ENCODE results near the gene NKAIN1. TPM values are rescaled to one million over a fixed set of nuclear protein-coding genes. Genes with fewer than 3 reads are reported as not detected.
A peak's percentile ranks its signal among the peaks of the same experiment; 100 is the strongest.

The NKAIN1 gene
- total RNA-seq, 1 donor from 2014 or later: not detected

- no peak overlapping the region for H3K27ac ChIP-seq (ENCODE audit: low read depth, low read length)
- peaks cover 12 to 25% (median 16%) of the 10 kb centered on the region in 3 donors for H3K27me3 ChIP-seq (ENCODE audit: control insufficient read depth in 3 of 3, insufficient read depth in 3 of 3, low read length in 3 of 3)
- H3K36me3 ChIP-seq (ENCODE audit: control insufficient read depth in 3 of 3, insufficient read depth in 3 of 3, low read length in 3 of 3): no peaks in the 10 kb centered on the region
- peak overlapping the region in 2 of 3 donors; percentile 56 to 60 for H3K9ac ChIP-seq (ENCODE audit: low read depth in 1 of 3, low read length in 3 of 3)
- H3K4me3 ChIP-seq (ENCODE audit: low read length in 3 of 3): peak overlapping the region; percentile 51 to 69 (median 63)
- H3K4me1 ChIP-seq (ENCODE audit: control insufficient read depth in 3 of 3, insufficient read depth in 3 of 3, low read length in 3 of 3): peaks cover 4 to 26% (median 8%) of the 10 kb centered on the region in 3 donors
- no peaks in the 10 kb centered on the region for H3K9me3 ChIP-seq (ENCODE audit: control insufficient read depth in 3 of 3, low read length in 3 of 3)
Observed at GRCh38 chr1:31238612-31238985, 1.1 kb downstream of the NKAIN1 start.

GRCh38 chr1:31234870-31235269 is 4.8 kb downstream of the NKAIN1 start:
- Histone ChIP-seq H3K4me3 (ENCODE audit: low read length in 3 of 3) (no peak overlapping the region), H3K27ac (ENCODE audit: low read depth, low read length) (no peak overlapping the region), H3K4me1 (ENCODE audit: control insufficient read depth in 3 of 3, insufficient read depth in 3 of 3, low read length in 3 of 3) (peaks cover 4 to 15% (median 6%) of the 10 kb centered on the region in 3 donors), H3K27me3 (ENCODE audit: control insufficient read depth in 3 of 3, insufficient read depth in 3 of 3, low read length in 3 of 3) (peaks cover 10 to 18% (median 12%) of the 10 kb centered on the region in 3 donors), H3K9me3 (ENCODE audit: control insufficient read depth in 3 of 3, low read length in 3 of 3) (no peaks in the 10 kb centered on the region), H3K9ac (ENCODE audit: low read depth in 1 of 3, low read length in 3 of 3) (no peak overlapping the region), H3K36me3 (ENCODE audit: control insufficient read depth in 3 of 3, insufficient read depth in 3 of 3, low read length in 3 of 3) (no peaks in the 10 kb centered on the region)

- Histone ChIP-seq H3K27me3 (ENCODE audit: control insufficient read depth in 3 of 3, insufficient read depth in 3 of 3, low read length in 3 of 3) (peaks cover 10 to 18% (median 12%) of the 10 kb centered on the region in 3 donors), H3K4me1 (ENCODE audit: control insufficient read depth in 3 of 3, insufficient read depth in 3 of 3, low read length in 3 of 3) (peaks cover 4 to 15% (median 6%) of the 10 kb centered on the region in 3 donors), H3K4me3 (ENCODE audit: low read length in 3 of 3) (no peak overlapping the region), H3K27ac (ENCODE audit: low read depth, low read length) (no peak overlapping the region), H3K36me3 (ENCODE audit: control insufficient read depth in 3 of 3, insufficient read depth in 3 of 3, low read length in 3 of 3) (no peaks in the 10 kb centered on the region), H3K9ac (ENCODE audit: low read depth in 1 of 3, low read length in 3 of 3) (no peak overlapping the region), H3K9me3 (ENCODE audit: control insufficient read depth in 3 of 3, low read length in 3 of 3) (no peaks in the 10 kb centered on the region)
Observed at GRCh38 chr1:31234123-31234708, 5.5 kb downstream of the NKAIN1 start.

GRCh38 chr1:31232689-31233088 is 7.0 kb downstream of the NKAIN1 start:
- no peak overlapping the region for H3K4me3 ChIP-seq (ENCODE audit: low read length in 3 of 3)
- no peak overlapping the region for H3K27ac ChIP-seq (ENCODE audit: low read depth, low read length)
- H3K4me1 ChIP-seq (ENCODE audit: control insufficient read depth in 3 of 3, insufficient read depth in 3 of 3, low read length in 3 of 3): peaks cover 0 to 7% (median 0%) of the 10 kb centered on the region in 3 donors
- H3K36me3 ChIP-seq (ENCODE audit: control insufficient read depth in 3 of 3, insufficient read depth in 3 of 3, low read length in 3 of 3): no peaks in the 10 kb centered on the region
- H3K27me3 ChIP-seq (ENCODE audit: control insufficient read depth in 3 of 3, insufficient read depth in 3 of 3, low read length in 3 of 3): peaks cover 0 to 9% (median 3%) of the 10 kb centered on the region in 3 donors
- H3K9me3 ChIP-seq (ENCODE audit: control insufficient read depth in 3 of 3, low read length in 3 of 3): no peaks in the 10 kb centered on the region
- no peak overlapping the region for H3K9ac ChIP-seq (ENCODE audit: low read depth in 1 of 3, low read length in 3 of 3)

- no peak overlapping the region for H3K9ac ChIP-seq (ENCODE audit: low read depth in 1 of 3, low read length in 3 of 3)
- H3K4me3 ChIP-seq (ENCODE audit: low read length in 3 of 3): no peak overlapping the region
- no peak overlapping the region for H3K27ac ChIP-seq (ENCODE audit: low read depth, low read length)
- peaks cover 0 to 7% (median 0%) of the 10 kb centered on the region in 3 donors for H3K4me1 ChIP-seq (ENCODE audit: control insufficient read depth in 3 of 3, insufficient read depth in 3 of 3, low read length in 3 of 3)
- H3K27me3 ChIP-seq (ENCODE audit: control insufficient read depth in 3 of 3, insufficient read depth in 3 of 3, low read length in 3 of 3): peaks cover 0 to 9% (median 3%) of the 10 kb centered on the region in 3 donors
- no peaks in the 10 kb centered on the region for H3K9me3 ChIP-seq (ENCODE audit: control insufficient read depth in 3 of 3, low read length in 3 of 3)
- no peaks in the 10 kb centered on the region for H3K36me3 ChIP-seq (ENCODE audit: control insufficient read depth in 3 of 3, insufficient read depth in 3 of 3, low read length in 3 of 3)
Observed at GRCh38 chr1:31231802-31232201, 7.9 kb downstream of the NKAIN1 start.

GRCh38 chr1:31230378-31230777 is 9.3 kb downstream of the NKAIN1 start:
- Histone ChIP-seq H3K9ac (ENCODE audit: low read depth in 1 of 3, low read length in 3 of 3) (no peak overlapping the region), H3K4me1 (ENCODE audit: control insufficient read depth in 3 of 3, insufficient read depth in 3 of 3, low read length in 3 of 3) (peaks cover 0 to 7% (median 0%) of the 10 kb centered on the region in 3 donors), H3K9me3 (ENCODE audit: control insufficient read depth in 3 of 3, low read length in 3 of 3) (no peaks in the 10 kb centered on the region), H3K27me3 (ENCODE audit: control insufficient read depth in 3 of 3, insufficient read depth in 3 of 3, low read length in 3 of 3) (peaks cover 0 to 1% (median 0%) of the 10 kb centered on the region in 3 donors), H3K27ac (ENCODE audit: low read depth, low read length) (no peak overlapping the region), H3K4me3 (ENCODE audit: low read length in 3 of 3) (no peak overlapping the region), H3K36me3 (ENCODE audit: control insufficient read depth in 3 of 3, insufficient read depth in 3 of 3, low read length in 3 of 3) (no peaks in the 10 kb centered on the region)

GRCh38 chr1:31228986-31229385 is 10.7 kb downstream of the NKAIN1 start:
- no peak overlapping the region for H3K9ac ChIP-seq (ENCODE audit: low read depth in 1 of 3, low read length in 3 of 3)
- H3K27me3 ChIP-seq (ENCODE audit: control insufficient read depth in 3 of 3, insufficient read depth in 3 of 3, low read length in 3 of 3): peaks cover 0 to 6% (median 3%) of the 10 kb centered on the region in 3 donors
- no peaks in the 10 kb centered on the region for H3K9me3 ChIP-seq (ENCODE audit: control insufficient read depth in 3 of 3, low read length in 3 of 3)
- no peaks in the 10 kb centered on the region for H3K4me1 ChIP-seq (ENCODE audit: control insufficient read depth in 3 of 3, insufficient read depth in 3 of 3, low read length in 3 of 3)
- H3K27ac ChIP-seq (ENCODE audit: low read depth, low read length): no peak overlapping the region
- H3K36me3 ChIP-seq (ENCODE audit: control insufficient read depth in 3 of 3, insufficient read depth in 3 of 3, low read length in 3 of 3): no peaks in the 10 kb centered on the region
- H3K4me3 ChIP-seq (ENCODE audit: low read length in 3 of 3): no peak overlapping the region

- H3K9ac ChIP-seq (ENCODE audit: low read depth in 1 of 3, low read length in 3 of 3): no peak overlapping the region
- no peak overlapping the region for H3K27ac ChIP-seq (ENCODE audit: low read depth, low read length)
- H3K36me3 ChIP-seq (ENCODE audit: control insufficient read depth in 3 of 3, insufficient read depth in 3 of 3, low read length in 3 of 3): no peaks in the 10 kb centered on the region
- no peaks in the 10 kb centered on the region for H3K9me3 ChIP-seq (ENCODE audit: control insufficient read depth in 3 of 3, low read length in 3 of 3)
- H3K4me1 ChIP-seq (ENCODE audit: control insufficient read depth in 3 of 3, insufficient read depth in 3 of 3, low read length in 3 of 3): no peaks in the 10 kb centered on the region
- no peak overlapping the region for H3K4me3 ChIP-seq (ENCODE audit: low read length in 3 of 3)
- H3K27me3 ChIP-seq (ENCODE audit: control insufficient read depth in 3 of 3, insufficient read depth in 3 of 3, low read length in 3 of 3): peaks cover 0 to 6% (median 3%) of the 10 kb centered on the region in 3 donors
Observed at GRCh38 chr1:31227891-31228568, 11.7 kb downstream of the NKAIN1 start.

- H3K4me3 ChIP-seq (ENCODE audit: low read length in 3 of 3): no peak overlapping the region
- no peaks in the 10 kb centered on the region for H3K4me1 ChIP-seq (ENCODE audit: control insufficient read depth in 3 of 3, insufficient read depth in 3 of 3, low read length in 3 of 3)
- no peak overlapping the region for H3K9ac ChIP-seq (ENCODE audit: low read depth in 1 of 3, low read length in 3 of 3)
- H3K27me3 ChIP-seq (ENCODE audit: control insufficient read depth in 3 of 3, insufficient read depth in 3 of 3, low read length in 3 of 3): peaks cover 0 to 10% (median 3%) of the 10 kb centered on the region in 3 donors
- no peaks in the 10 kb centered on the region for H3K9me3 ChIP-seq (ENCODE audit: control insufficient read depth in 3 of 3, low read length in 3 of 3)
- no peak overlapping the region for H3K27ac ChIP-seq (ENCODE audit: low read depth, low read length)
- no peaks in the 10 kb centered on the region for H3K36me3 ChIP-seq (ENCODE audit: control insufficient read depth in 3 of 3, insufficient read depth in 3 of 3, low read length in 3 of 3)
Observed at GRCh38 chr1:31224068-31224467, 15.6 kb downstream of the NKAIN1 start.

GRCh38 chr1:31222176-31222575 is 17.5 kb downstream of the NKAIN1 start:
- no peaks in the 10 kb centered on the region for H3K9me3 ChIP-seq (ENCODE audit: control insufficient read depth in 3 of 3, low read length in 3 of 3)
- H3K9ac ChIP-seq (ENCODE audit: low read depth in 1 of 3, low read length in 3 of 3): no peak overlapping the region
- H3K36me3 ChIP-seq (ENCODE audit: control insufficient read depth in 3 of 3, insufficient read depth in 3 of 3, low read length in 3 of 3): no peaks in the 10 kb centered on the region
- H3K4me3 ChIP-seq (ENCODE audit: low read length in 3 of 3): no peak overlapping the region
- no peak overlapping the region for H3K27ac ChIP-seq (ENCODE audit: low read depth, low read length)
- H3K27me3 ChIP-seq (ENCODE audit: control insufficient read depth in 3 of 3, insufficient read depth in 3 of 3, low read length in 3 of 3): peaks cover 0 to 10% (median 3%) of the 10 kb centered on the region in 3 donors
- no peaks in the 10 kb centered on the region for H3K4me1 ChIP-seq (ENCODE audit: control insufficient read depth in 3 of 3, insufficient read depth in 3 of 3, low read length in 3 of 3)
